Prostate gland (tissue), 2 donors: Measurements from ENCODE around the gene APPL1.

Source experiments
- CTCF ChIP-seq, 4 experiments: fragments of 200-600 bp in 2 of 4; fragments of 450-650 bp in 2 of 4; sonication (generic) in 2 of 4; IDR thresholded peaks; 1 replicate in 3 of 4; 2 replicates in 1 of 4; pipeline ENCODE4 v1.5.1; 2016 to 2019; ENCODE audit warnings: antibody characterized with exemption in 4 of 4, mild to moderate bottlenecking in 2 of 4, moderate library complexity in 2 of 4
- POLR2A ChIP-seq: fragments of 450-650 bp; IDR thresholded peaks from one replicate; pipeline ENCODE4 v1.6.1; 2016; ENCODE audit warnings: antibody characterized with exemption, mild to moderate bottlenecking
- POLR2AphosphoS5 ChIP-seq: sonication (generic); formaldehyde crosslinking; IDR thresholded peaks from one replicate; pipeline ENCODE4 v1.6.1; 2017; ENCODE audit warnings: antibody characterized with exemption

DNA sequence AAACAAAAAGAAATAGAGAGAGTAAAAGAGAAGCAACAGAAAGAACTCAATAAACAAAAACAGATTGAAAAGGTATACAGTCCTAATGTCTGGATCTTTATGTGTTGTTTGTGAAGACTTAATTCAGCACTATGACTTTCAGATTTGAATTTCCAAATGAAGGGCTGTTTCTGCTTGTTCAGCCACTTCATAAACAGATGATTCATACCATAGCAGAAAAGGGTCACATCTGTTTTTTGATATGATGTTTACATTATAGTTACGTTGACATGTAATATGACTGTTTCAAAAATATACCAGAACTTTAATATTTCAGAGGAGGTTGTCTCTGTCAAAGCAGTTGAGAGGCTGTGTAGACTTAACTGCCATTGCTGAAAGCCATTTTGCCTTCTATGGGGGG, 40.9 kb downstream of the APPL1 start:
- TF ChIP-seq POLR2A (no peak), CTCF (IDR thresholded peaks at IDR 0.05) (no peak), POLR2AphosphoS5 (no peak)
